Mesendoderm (in vitro differentiated cells): ENCODE results near the gene DMBX1.

Experiments
- DNase-seq: peaks from one replicate; pipeline ENCODE4 v3.0.0; 2013
- H2AK5ac ChIP-seq: 2 replicates; pipeline ENCODE4 v1.6.1; 2013; ENCODE audit warnings: low read length, inconsistent platforms
- H2BK120ac ChIP-seq: 2 replicates; pipeline ENCODE4 v1.6.1; 2013; ENCODE audit warnings: low read depth, mild to moderate bottlenecking, low read length, moderate library complexity, mixed read lengths
- H2BK15ac ChIP-seq: replicated peaks from 2 replicates; pipeline ENCODE4 v1.6.1; 2013; ENCODE audit warnings: low read depth, mild to moderate bottlenecking, moderate library complexity
- H2BK5ac ChIP-seq: 2 replicates; pipeline ENCODE4 v1.6.1; 2013; ENCODE audit warnings: low read length, inconsistent platforms
- H3K18ac ChIP-seq: 2 replicates; pipeline ENCODE4 v1.6.1; 2013; ENCODE audit warnings: mild to moderate bottlenecking, low read length, mixed read lengths
- H3K23ac ChIP-seq: one replicate; pipeline ENCODE4 v1.6.1; 2013; ENCODE audit warnings: low read length
- H3K27ac ChIP-seq: 2 replicates; pipeline ENCODE4 v1.5.1; 2013; ENCODE audit warnings: low read depth, mild to moderate bottlenecking, inconsistent platforms, low read length, moderate library complexity
- H3K27me3 ChIP-seq: 2 replicates; pipeline ENCODE4 v1.6.1; 2013; ENCODE audit warnings: low read length, control low read depth, mild to moderate bottlenecking, inconsistent platforms; ENCODE audit not compliant: insufficient read depth, poor library complexity
- H3K36me3 ChIP-seq: 2 replicates; pipeline ENCODE4 v1.6.1; 2013; ENCODE audit warnings: low read length, inconsistent platforms; ENCODE audit not compliant: control insufficient read depth, insufficient read depth
- H3K4ac ChIP-seq: one replicate; pipeline ENCODE4 v1.6.1; 2013; ENCODE audit warnings: low read depth, mild to moderate bottlenecking, low read length, moderate library complexity
- H3K4me1 ChIP-seq: 2 replicates; pipeline ENCODE4 v1.6.1; 2013; ENCODE audit warnings: low read depth, low read length, inconsistent platforms; ENCODE audit not compliant: control insufficient read depth
- H3K4me2 ChIP-seq: 2 replicates; pipeline ENCODE4 v1.6.1; 2013; ENCODE audit warnings: low read length
- H3K4me3 ChIP-seq: 2 replicates; pipeline ENCODE4 v1.5.1; 2013; ENCODE audit warnings: mild to moderate bottlenecking, low read length
- H3K56ac ChIP-seq: one replicate; pipeline ENCODE4 v1.6.1; 2013; ENCODE audit warnings: low read length
- H3K79me1 ChIP-seq: 2 replicates; pipeline ENCODE4 v1.6.1; 2013; ENCODE audit warnings: low read length, inconsistent platforms
- H3K79me2 ChIP-seq: 2 replicates; pipeline ENCODE4 v1.6.1; 2013; ENCODE audit warnings: mild to moderate bottlenecking, low read length; ENCODE audit not compliant: control insufficient read depth, insufficient read depth
- H3K9ac ChIP-seq: 2 replicates; pipeline ENCODE4 v1.6.1; 2013; ENCODE audit warnings: low read length, inconsistent platforms
- H4K5ac ChIP-seq: one replicate; pipeline ENCODE4 v1.6.1; 2013; ENCODE audit warnings: low read length
- H4K8ac ChIP-seq: one replicate; pipeline ENCODE4 v1.6.1; 2013; ENCODE audit warnings: low read depth, mild to moderate bottlenecking, control low read depth, low read length, moderate library complexity
- WGBS: extraction: QIAGEN DNeasy Blood & Tissue Kit; methylation state at CpG from one replicate; pipeline ENCODE4 v1.1.7; 2013; ENCODE audit warnings: low lambda C conversion rate, missing lambda C conversion rate; ENCODE audit not compliant: insufficient coverage; ENCODE audit errors: extremely low coverage; 5-methylcytosine and 5-hydroxymethylcytosine counted together

Gene DMBX1

DNA sequence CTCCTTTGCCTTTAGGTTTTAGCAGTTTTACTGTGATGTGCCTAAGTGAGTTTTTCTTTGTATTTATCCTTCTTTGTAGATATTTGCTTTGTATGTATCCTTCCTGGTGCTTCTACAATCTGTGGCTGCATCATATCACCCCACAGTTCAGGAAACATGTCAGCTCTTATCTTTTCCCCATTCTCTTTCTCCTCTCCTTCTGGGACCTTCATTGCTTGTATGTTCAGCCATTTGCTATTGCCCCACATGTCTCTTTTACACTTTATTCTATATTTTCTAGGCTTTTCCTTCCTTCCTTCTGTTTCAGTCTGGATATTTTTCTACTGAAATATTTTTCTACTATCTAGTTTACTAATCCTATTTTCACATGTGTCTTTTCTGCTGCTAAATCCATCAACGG lies 46.9 kb downstream of the DMBX1 start:
- no peak overlapping the region for H3K23ac ChIP-seq
- H3K27ac ChIP-seq = no peak overlapping the region
- H3K79me1 ChIP-seq = no peaks in the 10 kb centered on the region
- no peak overlapping the region for H3K4me3 ChIP-seq
- H2BK5ac ChIP-seq = no peak overlapping the region
- H3K9ac ChIP-seq = no peak overlapping the region
- no peaks in the 10 kb centered on the region for H3K79me2 ChIP-seq
- no CpG with 5 or more reads among the region's 1 CpG for WGBS
- no peaks in the 10 kb centered on the region for H3K36me3 ChIP-seq
- H2BK15ac ChIP-seq = no peak overlapping the region
- H3K18ac ChIP-seq = no peak overlapping the region
- H3K27me3 ChIP-seq = peaks cover 31% of the 10 kb centered on the region
- no peak overlapping the region for H3K4me2 ChIP-seq
- no peak overlapping the region for H3K4ac ChIP-seq
- no peak overlapping the region for H2BK120ac ChIP-seq
- no peak for DNase-seq
- no peak overlapping the region for H3K56ac ChIP-seq
- no peaks in the 10 kb centered on the region for H3K4me1 ChIP-seq
- H4K8ac ChIP-seq = no peak overlapping the region
- no peak overlapping the region for H4K5ac ChIP-seq
- H2AK5ac ChIP-seq = no peak overlapping the region

DNA sequence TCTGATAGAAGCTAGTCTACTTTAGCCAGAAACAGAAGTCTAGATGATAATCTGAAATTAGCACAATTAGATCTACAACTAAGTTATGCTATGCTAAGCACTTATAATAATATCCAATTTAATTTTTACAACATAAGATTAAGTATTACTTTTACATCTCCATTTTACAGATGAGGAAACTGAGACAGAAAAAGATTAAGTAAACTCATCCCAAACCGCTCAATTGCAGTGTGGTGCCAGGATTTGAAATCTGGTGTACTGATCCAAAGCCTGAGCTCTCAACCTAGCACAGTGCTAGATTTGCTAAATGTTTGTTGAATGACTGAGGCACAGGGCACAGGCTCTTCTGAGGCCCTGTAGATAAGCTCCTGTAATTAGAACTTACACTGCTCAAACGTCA lies 48.0 kb downstream of the DMBX1 start:
- Histone ChIP-seq H2BK5ac (no peak overlapping the region), H3K27me3 (peaks cover 32% of the 10 kb centered on the region)

DNA sequence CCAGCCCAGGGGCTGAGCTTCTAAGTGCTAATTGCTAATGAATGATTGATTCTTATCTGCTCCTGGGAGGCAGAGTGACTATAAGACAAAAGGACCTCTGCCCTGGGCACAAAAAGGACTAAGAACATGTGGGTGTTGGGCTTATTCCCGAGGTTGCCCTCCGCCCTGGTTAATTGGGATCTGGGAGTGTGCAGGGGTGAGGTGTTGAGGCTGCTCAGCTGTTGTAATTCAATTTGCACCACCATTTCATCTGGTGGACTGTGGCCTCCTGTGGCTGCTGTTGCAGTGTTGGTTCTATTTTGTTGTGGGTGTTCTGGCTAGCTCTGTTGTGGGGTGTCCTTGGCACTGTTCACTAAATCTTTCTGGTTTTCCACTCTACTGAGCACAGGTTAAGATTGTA lies 48.5 kb downstream of the DMBX1 start:
- H3K18ac ChIP-seq = no peak overlapping the region
- H3K9ac ChIP-seq = no peak overlapping the region
- no peak overlapping the region for H2BK120ac ChIP-seq
- H4K8ac ChIP-seq = no peak overlapping the region
- H3K56ac ChIP-seq = no peak overlapping the region
- no peak overlapping the region for H3K27ac ChIP-seq
- H3K79me1 ChIP-seq = no peaks in the 10 kb centered on the region
- no peaks in the 10 kb centered on the region for H3K79me2 ChIP-seq
- no CpG with 5 or more reads among the region's 2 CpGs for WGBS
- H2AK5ac ChIP-seq = no peak overlapping the region
- H3K36me3 ChIP-seq = no peaks in the 10 kb centered on the region
- H3K4me3 ChIP-seq = no peak overlapping the region
- no peak overlapping the region for H4K5ac ChIP-seq
- H2BK15ac ChIP-seq = no peak overlapping the region
- H3K27me3 ChIP-seq = peaks cover 35% of the 10 kb centered on the region
- no peak overlapping the region for H3K4me2 ChIP-seq
- no peak for DNase-seq
- H3K4me1 ChIP-seq = no peaks in the 10 kb centered on the region
- no peak overlapping the region for H3K23ac ChIP-seq
- H3K4ac ChIP-seq = no peak overlapping the region
- no peak overlapping the region for H2BK5ac ChIP-seq

More for the DNA sequence above, 48.0 kb downstream of the DMBX1 start:
- H3K36me3 ChIP-seq = no peaks in the 10 kb centered on the region
- no peak overlapping the region for H3K18ac ChIP-seq
- no peak overlapping the region for H3K9ac ChIP-seq
- H3K27ac ChIP-seq = no peak overlapping the region
- H4K8ac ChIP-seq = no peak overlapping the region
- no peak for DNase-seq
- no peaks in the 10 kb centered on the region for H3K79me1 ChIP-seq
- H4K5ac ChIP-seq = no peak overlapping the region
- H3K79me2 ChIP-seq = no peaks in the 10 kb centered on the region
- WGBS = no CpG with 5 or more reads among the region's 2 CpGs
- H3K4me1 ChIP-seq = no peaks in the 10 kb centered on the region
- H3K56ac ChIP-seq = no peak overlapping the region
- no peak overlapping the region for H3K23ac ChIP-seq
- no peak overlapping the region for H3K4me3 ChIP-seq
- no peak overlapping the region for H2BK15ac ChIP-seq
- H2AK5ac ChIP-seq = no peak overlapping the region
- H3K4me2 ChIP-seq = no peak overlapping the region
- H2BK120ac ChIP-seq = no peak overlapping the region
- no peak overlapping the region for H3K4ac ChIP-seq
